Mesendoderm (in vitro differentiated cells): ENCODE results near the gene POLK.
"Not testable (repeated sequence)": the region's sequence is repeated elsewhere in the genome, so short reads cannot be mapped to it uniquely, and the experiment has no call there.

Experiments
- DNase-seq: peaks from one replicate; pipeline ENCODE4 v3.0.0; 2013
- H2AK5ac ChIP-seq: 2 replicates; pipeline ENCODE4 v1.6.1; 2013; ENCODE audit warnings: low read length, inconsistent platforms
- H2BK120ac ChIP-seq: 2 replicates; pipeline ENCODE4 v1.6.1; 2013; ENCODE audit warnings: low read depth, mild to moderate bottlenecking, low read length, moderate library complexity, mixed read lengths
- H2BK15ac ChIP-seq: replicated peaks from 2 replicates; pipeline ENCODE4 v1.6.1; 2013; ENCODE audit warnings: low read depth, mild to moderate bottlenecking, moderate library complexity
- H2BK5ac ChIP-seq: 2 replicates; pipeline ENCODE4 v1.6.1; 2013; ENCODE audit warnings: low read length, inconsistent platforms
- H3K18ac ChIP-seq: 2 replicates; pipeline ENCODE4 v1.6.1; 2013; ENCODE audit warnings: mild to moderate bottlenecking, low read length, mixed read lengths
- H3K23ac ChIP-seq: one replicate; pipeline ENCODE4 v1.6.1; 2013; ENCODE audit warnings: low read length
- H3K27ac ChIP-seq: 2 replicates; pipeline ENCODE4 v1.5.1; 2013; ENCODE audit warnings: low read depth, mild to moderate bottlenecking, inconsistent platforms, low read length, moderate library complexity
- H3K27me3 ChIP-seq: 2 replicates; pipeline ENCODE4 v1.6.1; 2013; ENCODE audit warnings: low read length, control low read depth, mild to moderate bottlenecking, inconsistent platforms; ENCODE audit not compliant: insufficient read depth, poor library complexity
- H3K36me3 ChIP-seq: 2 replicates; pipeline ENCODE4 v1.6.1; 2013; ENCODE audit warnings: low read length, inconsistent platforms; ENCODE audit not compliant: control insufficient read depth, insufficient read depth
- H3K4ac ChIP-seq: one replicate; pipeline ENCODE4 v1.6.1; 2013; ENCODE audit warnings: low read depth, mild to moderate bottlenecking, low read length, moderate library complexity
- H3K4me1 ChIP-seq: 2 replicates; pipeline ENCODE4 v1.6.1; 2013; ENCODE audit warnings: low read depth, low read length, inconsistent platforms; ENCODE audit not compliant: control insufficient read depth
- H3K4me2 ChIP-seq: 2 replicates; pipeline ENCODE4 v1.6.1; 2013; ENCODE audit warnings: low read length
- H3K4me3 ChIP-seq: 2 replicates; pipeline ENCODE4 v1.5.1; 2013; ENCODE audit warnings: mild to moderate bottlenecking, low read length
- H3K56ac ChIP-seq: one replicate; pipeline ENCODE4 v1.6.1; 2013; ENCODE audit warnings: low read length
- H3K79me1 ChIP-seq: 2 replicates; pipeline ENCODE4 v1.6.1; 2013; ENCODE audit warnings: low read length, inconsistent platforms
- H3K79me2 ChIP-seq: 2 replicates; pipeline ENCODE4 v1.6.1; 2013; ENCODE audit warnings: mild to moderate bottlenecking, low read length; ENCODE audit not compliant: control insufficient read depth, insufficient read depth
- H3K9ac ChIP-seq: 2 replicates; pipeline ENCODE4 v1.6.1; 2013; ENCODE audit warnings: low read length, inconsistent platforms
- H4K5ac ChIP-seq: one replicate; pipeline ENCODE4 v1.6.1; 2013; ENCODE audit warnings: low read length
- H4K8ac ChIP-seq: one replicate; pipeline ENCODE4 v1.6.1; 2013; ENCODE audit warnings: low read depth, mild to moderate bottlenecking, control low read depth, low read length, moderate library complexity
- WGBS: extraction: QIAGEN DNeasy Blood & Tissue Kit; methylation state at CpG from one replicate; pipeline ENCODE4 v1.1.7; 2013; ENCODE audit warnings: low lambda C conversion rate, missing lambda C conversion rate; ENCODE audit not compliant: insufficient coverage; ENCODE audit errors: extremely low coverage; 5-methylcytosine and 5-hydroxymethylcytosine counted together

Gene POLK

DNA sequence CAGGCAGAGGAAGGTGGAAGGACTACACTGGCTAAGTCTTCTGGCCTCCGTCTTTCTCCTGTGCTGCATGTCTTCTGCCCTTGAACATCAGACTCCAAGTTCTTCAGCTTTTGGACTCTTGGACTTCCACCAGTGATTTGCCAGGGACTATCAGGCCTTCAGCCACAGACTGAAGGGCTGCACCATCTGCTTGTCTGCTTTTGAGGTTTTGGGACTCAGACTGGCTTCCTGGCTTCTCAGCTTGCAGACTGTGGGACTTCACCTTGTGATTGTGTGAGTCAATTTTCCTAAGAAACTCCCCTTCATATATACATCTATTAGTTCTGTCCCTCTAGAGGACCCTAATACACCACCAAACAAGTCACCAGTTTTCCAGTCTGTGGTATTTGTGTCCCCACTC is 89.9 kb downstream of the POLK start:
- Histone ChIP-seq H2AK5ac (no peak overlapping the region), H3K4me3 (no peak overlapping the region), H3K9ac (no peak overlapping the region), H4K5ac (no peak overlapping the region), H2BK15ac (no peak overlapping the region), H2BK5ac (no peak overlapping the region), H3K79me1 (no peaks in the 10 kb centered on the region), H4K8ac (no peak overlapping the region), H3K36me3 (no peaks in the 10 kb centered on the region), H3K56ac (no peak overlapping the region), H3K18ac (no peak overlapping the region), H3K4me1 (peaks cover 3% of the 10 kb centered on the region), H3K23ac (no peak overlapping the region), H2BK120ac (no peak overlapping the region), H3K27me3 (no peaks in the 10 kb centered on the region), H3K4ac (no peak overlapping the region), H3K79me2 (no peaks in the 10 kb centered on the region), H3K4me2 (no peak overlapping the region), H3K27ac (no peak overlapping the region)
- no CpG with 5 or more reads among the region's 1 CpG for WGBS
- no peak for DNase-seq

DNA sequence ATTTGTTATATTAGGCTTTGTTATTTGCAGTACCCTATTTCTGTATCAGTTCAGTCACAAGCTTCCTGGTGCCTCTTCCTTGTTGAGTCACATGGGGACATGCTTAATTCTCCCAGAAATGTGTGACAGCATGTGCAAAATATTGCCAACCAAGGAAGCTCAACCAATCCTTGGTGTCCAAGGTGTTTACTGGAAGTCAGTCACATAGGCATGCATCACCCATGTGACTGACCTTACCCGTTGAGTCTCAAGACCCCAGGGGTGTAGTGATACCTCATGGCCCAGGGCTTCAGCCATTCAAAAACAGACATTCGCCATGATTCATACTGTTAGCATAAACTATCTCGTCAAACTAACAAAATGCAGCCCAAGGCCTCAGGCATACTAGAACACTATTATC is 90.3 kb downstream of the POLK start:
- no peak overlapping the region for H3K9ac ChIP-seq
- H3K4me2 ChIP-seq = no peak overlapping the region
- no CpG with 5 or more reads among the region's 3 CpGs for WGBS
- peaks cover 6% of the 10 kb centered on the region for H3K4me1 ChIP-seq
- H3K56ac ChIP-seq = no peak overlapping the region
- H2BK15ac ChIP-seq = no peak overlapping the region
- H3K79me2 ChIP-seq = no peaks in the 10 kb centered on the region
- DNase-seq = peak; percentile 44
- H3K18ac ChIP-seq = no peak overlapping the region
- no peak overlapping the region for H2BK120ac ChIP-seq
- H4K5ac ChIP-seq = no peak overlapping the region
- H2BK5ac ChIP-seq = no peak overlapping the region
- no peak overlapping the region for H3K27ac ChIP-seq
- H3K4me3 ChIP-seq = no peak overlapping the region
- H3K79me1 ChIP-seq = no peaks in the 10 kb centered on the region
- H3K23ac ChIP-seq = no peak overlapping the region
- H2AK5ac ChIP-seq = no peak overlapping the region
- H3K27me3 ChIP-seq = no peaks in the 10 kb centered on the region
- no peaks in the 10 kb centered on the region for H3K36me3 ChIP-seq
- H4K8ac ChIP-seq = no peak overlapping the region
- H3K4ac ChIP-seq = no peak overlapping the region

DNA sequence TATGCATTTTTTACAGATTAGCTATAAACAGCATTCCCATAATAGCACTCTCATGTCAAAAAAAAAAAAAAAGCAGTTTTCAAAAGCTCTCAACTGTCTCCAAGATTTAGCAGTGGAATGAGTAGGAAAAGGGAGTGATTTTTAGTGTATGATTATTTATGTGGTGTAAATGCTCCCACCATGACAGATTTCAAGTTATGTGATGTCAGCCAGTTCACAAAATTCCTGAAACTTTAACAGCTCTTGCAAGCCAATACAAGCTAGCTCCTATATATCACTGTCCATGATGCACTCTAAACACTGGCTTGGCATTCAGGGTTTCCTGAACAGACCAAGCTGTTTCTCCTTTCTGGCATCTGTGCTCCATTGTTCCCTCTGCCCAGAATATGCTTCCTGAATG is 91.7 kb downstream of the POLK start:
- DNase-seq = no peak
- no peak overlapping the region for H2BK120ac ChIP-seq
- H3K36me3 ChIP-seq = no peaks in the 10 kb centered on the region
- H2AK5ac ChIP-seq = no peak overlapping the region
- no peaks in the 10 kb centered on the region for H3K79me2 ChIP-seq
- peaks cover 6% of the 10 kb centered on the region for H3K4me1 ChIP-seq
- no peak overlapping the region for H3K4me2 ChIP-seq
- H4K8ac ChIP-seq = no peak overlapping the region
- H3K56ac ChIP-seq = no peak overlapping the region
- H3K27me3 ChIP-seq = no peaks in the 10 kb centered on the region
- no peak overlapping the region for H3K4ac ChIP-seq
- no peaks in the 10 kb centered on the region for H3K79me1 ChIP-seq
- H4K5ac ChIP-seq = no peak overlapping the region
- H2BK15ac ChIP-seq = peak overlapping the region; percentile 25
- H3K23ac ChIP-seq = no peak overlapping the region
- H3K18ac ChIP-seq = peak overlapping the region; percentile 75
- peak overlapping the region; percentile 9 for H2BK5ac ChIP-seq
- no peak overlapping the region for H3K27ac ChIP-seq
- H3K9ac ChIP-seq = no peak overlapping the region
- H3K4me3 ChIP-seq = no peak overlapping the region

DNA sequence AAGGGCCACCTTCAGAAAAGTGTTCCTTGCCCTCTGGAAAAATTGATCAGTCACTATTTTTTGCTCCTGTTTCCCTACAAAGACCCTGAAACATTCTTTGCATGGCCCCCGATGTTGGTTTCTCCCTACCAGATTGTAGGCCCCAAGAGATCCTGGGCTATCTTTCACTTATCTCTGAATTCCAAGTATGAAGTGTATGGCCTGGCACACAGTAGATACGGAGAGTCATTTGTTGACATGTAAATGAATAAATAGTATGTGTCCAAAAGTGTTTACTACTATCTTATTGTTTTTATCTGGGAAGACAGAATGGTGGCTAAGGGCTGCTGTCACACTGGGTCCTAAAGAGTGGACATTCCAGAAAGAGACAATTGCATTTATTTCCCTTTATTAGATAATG is 92.1 kb downstream of the POLK start:
- no peak overlapping the region for H3K27ac ChIP-seq
- H4K8ac ChIP-seq = no peak overlapping the region
- H3K27me3 ChIP-seq = no peaks in the 10 kb centered on the region
- H3K79me2 ChIP-seq = no peaks in the 10 kb centered on the region
- no peaks in the 10 kb centered on the region for H3K36me3 ChIP-seq
- no peak overlapping the region for H4K5ac ChIP-seq
- no peak overlapping the region for H2BK120ac ChIP-seq
- H3K18ac ChIP-seq = peak overlapping the region; percentile 75
- H3K4me3 ChIP-seq = no peak overlapping the region
- no peak overlapping the region for H3K9ac ChIP-seq
- H3K56ac ChIP-seq = no peak overlapping the region
- no peak overlapping the region for H3K4ac ChIP-seq
- H2AK5ac ChIP-seq = no peak overlapping the region
- H2BK5ac ChIP-seq = no peak overlapping the region
- H3K79me1 ChIP-seq = no peaks in the 10 kb centered on the region
- H2BK15ac ChIP-seq = peak overlapping the region; percentile 25
- no peak for DNase-seq
- H3K4me1 ChIP-seq = peaks cover 6% of the 10 kb centered on the region
- H3K4me2 ChIP-seq = no peak overlapping the region
- no CpG with 5 or more reads among the region's 2 CpGs for WGBS
- no peak overlapping the region for H3K23ac ChIP-seq

DNA sequence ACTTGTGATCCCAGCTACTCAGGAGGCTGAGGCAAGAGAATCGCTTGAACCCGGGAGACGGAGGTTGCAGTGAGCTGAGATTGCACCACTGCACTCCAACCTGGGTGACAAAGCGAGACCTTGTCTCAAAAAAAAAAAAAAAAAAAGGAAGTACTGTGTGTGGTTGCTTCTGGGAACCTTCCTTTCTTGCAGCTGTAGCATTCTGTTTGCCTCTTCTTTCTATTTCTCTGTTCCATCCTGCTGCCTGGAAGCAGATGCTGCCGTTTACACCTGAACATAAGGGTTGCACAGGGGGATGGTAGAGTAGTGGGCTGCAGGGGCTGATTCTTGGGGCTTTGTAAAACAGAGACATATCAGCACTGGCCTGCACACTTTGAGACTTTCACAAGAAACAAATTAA is 95.7 kb downstream of the POLK start:
- not testable (repeated sequence) for H3K4me1 ChIP-seq, H3K23ac ChIP-seq, H4K8ac ChIP-seq, H3K4me2 ChIP-seq, H3K36me3 ChIP-seq, H3K4me3 ChIP-seq, H4K5ac ChIP-seq, H3K79me1 ChIP-seq, DNase-seq, H3K27me3 ChIP-seq, H3K79me2 ChIP-seq, H2BK120ac ChIP-seq, H3K9ac ChIP-seq, H2BK15ac ChIP-seq
- peak overlapping the region; percentile 66 for H3K27ac ChIP-seq
- H3K18ac ChIP-seq = peak overlapping the region; percentile 76
- peak overlapping the region; percentile 71 for H3K4ac ChIP-seq
- H2AK5ac ChIP-seq = peak overlapping the region; percentile 93
- WGBS = no CpG with 5 or more reads among the region's 5 CpGs
- H2BK5ac ChIP-seq = peak overlapping the region; percentile 83
- H3K56ac ChIP-seq = peak overlapping the region; percentile 54

DNA sequence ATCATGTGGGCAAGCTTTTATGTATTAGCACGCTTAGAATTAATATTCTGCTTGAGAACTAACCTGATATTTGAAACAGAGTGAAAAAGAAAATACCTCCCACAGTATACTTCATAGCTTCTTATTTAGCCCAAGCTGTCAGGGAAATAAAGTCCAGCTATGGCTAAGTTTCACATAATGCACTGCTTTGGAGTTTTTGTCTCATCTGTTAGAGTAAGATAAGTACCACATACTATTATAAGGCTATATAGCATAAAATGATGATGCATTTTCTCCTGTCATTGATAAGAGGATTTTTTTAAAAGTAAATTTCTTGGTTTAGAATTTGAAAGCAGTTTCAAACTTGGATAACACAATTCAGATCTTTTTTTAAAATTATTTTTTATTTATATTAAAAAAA is 97.2 kb downstream of the POLK start:
- no CpG with 5 or more reads among the region's 1 CpG for WGBS
- Histone ChIP-seq H4K5ac (no peak overlapping the region), H3K18ac (no peak overlapping the region)

More for the DNA sequence above, 97.2 kb downstream of the POLK start:
- Histone ChIP-seq H3K36me3 (no peaks in the 10 kb centered on the region), H3K4me2 (no peak overlapping the region), H3K4me3 (no peak overlapping the region), H2BK120ac (no peak overlapping the region), H2BK15ac (no peak overlapping the region), H3K9ac (no peak overlapping the region), H3K23ac (no peak overlapping the region), H2AK5ac (peak overlapping the region; percentile 18), H3K27ac (no peak overlapping the region), H2BK5ac (no peak overlapping the region), H3K79me1 (no peaks in the 10 kb centered on the region), H3K79me2 (no peaks in the 10 kb centered on the region), H3K4ac (peak overlapping the region; percentile 68), H4K8ac (no peak overlapping the region), H3K4me1 (peaks cover 8% of the 10 kb centered on the region), H3K27me3 (no peaks in the 10 kb centered on the region), H3K56ac (no peak overlapping the region)
- DNase-seq = no peak
